22Rv1 (cell line): ENCODE results near the gene ARTN.

ENCODE experiments used
- H3K27ac ChIP-seq: fragments of 450-650 bp; 2 replicates; pipeline ENCODE4 v1.5.1; 2017
- CTCF ChIP-seq: fragments of 450-650 bp; IDR thresholded peaks from 2 replicates; pipeline ENCODE4 v1.5.1; 2017; ENCODE audit warnings: mild to moderate bottlenecking
- ZFX ChIP-seq: fragments of 450-650 bp; IDR thresholded peaks from 2 replicates; pipeline ENCODE4 v1.6.1; 2017; ENCODE audit warnings: antibody characterized with exemption, borderline replicate concordance

ARTN gene

GRCh38 chr1:43957407-43958040 lies 23.9 kb downstream of the ARTN start:
- TF ChIP-seq CTCF (no peak), ZFX (no peak)

GRCh38 chr1:43958351-43959255 lies 25.0 kb downstream of the ARTN start:
- TF ChIP-seq CTCF: no peak
- TF ChIP-seq ZFX: no peak
- H3K27ac ChIP-seq: no peak overlapping the region

More at GRCh38 chr1:43957407-43958040, 23.9 kb downstream of the ARTN start:
- no peak overlapping the region for H3K27ac ChIP-seq

- no peak for TF ChIP-seq CTCF
- no peak for TF ChIP-seq ZFX
- no peak overlapping the region for H3K27ac ChIP-seq
These were observed 27.2 kb downstream of the ARTN start for GRCh38 chr1:43960798-43961197.

GRCh38 chr1:43961692-43962091 lies 28.1 kb downstream of the ARTN start:
- no peak overlapping the region for H3K27ac ChIP-seq
- TF ChIP-seq CTCF (no peak), ZFX (no peak)

GRCh38 chr1:43962324-43962723 lies 28.7 kb downstream of the ARTN start:
- TF ChIP-seq CTCF (no peak), ZFX (no peak)
- H3K27ac ChIP-seq: no peak overlapping the region

GRCh38 chr1:43963006-43963405 lies 29.4 kb downstream of the ARTN start:
- no peak overlapping the region for H3K27ac ChIP-seq
- TF ChIP-seq CTCF (no peak), ZFX (no peak)

- H3K27ac ChIP-seq: no peak overlapping the region
- TF ChIP-seq ZFX (no peak), CTCF (no peak)
These were observed 30.3 kb downstream of the ARTN start for GRCh38 chr1:43963890-43964289.
